Measurements from ENCODE around the gene AKR7A2. TPM values are rescaled to one million over a fixed set of nuclear protein-coding genes. Genes with fewer than 3 reads are reported as not detected.

AKR7A2 gene
- total RNA-seq, 2 experiments from 2014 or later = 42.9 to 43.4 TPM

- TF ChIP-seq CTCF (IDR thresholded peaks at IDR 0.05) = no peak
- H3K4me3 Mint-ChIP-seq = no peak overlapping the region
- ChIA-PET POLR2A (interaction anchor here (1.1 to 1.6 kb wide), 3 partner anchors 8 to 299 kb away, joined by 3 to 4 read pairs (median 3); no protein-coding TSS in a partner anchor), CTCF (interaction anchor here (0.9 to 3.1 kb wide), 2 partner anchors 135 to 399 kb away, joined by 3 to 9 read pairs; no protein-coding TSS in a partner anchor)
- H3K9me3 Mint-ChIP-seq = no peaks in the 10 kb centered on the region
- DNase-seq = no peak
- peaks cover 72% of the 10 kb centered on the region for H3K36me3 Mint-ChIP-seq (ENCODE audit: low read depth)
- intact Hi-C loops (cut with micrococcal nuclease) = no loop called here
- ATAC-seq = no peak
- peak overlapping the region; percentile 80 for H3K27ac Mint-ChIP-seq
- H3K27me3 Mint-ChIP-seq = no peaks in the 10 kb centered on the region
- H3K4me1 Mint-ChIP-seq (ENCODE audit: low read depth) = peaks cover 39% of the 10 kb centered on the region
Observed at GRCh38 chr1:19255288-19255687, 56.7 kb downstream of the AKR7A2 start.

DNA sequence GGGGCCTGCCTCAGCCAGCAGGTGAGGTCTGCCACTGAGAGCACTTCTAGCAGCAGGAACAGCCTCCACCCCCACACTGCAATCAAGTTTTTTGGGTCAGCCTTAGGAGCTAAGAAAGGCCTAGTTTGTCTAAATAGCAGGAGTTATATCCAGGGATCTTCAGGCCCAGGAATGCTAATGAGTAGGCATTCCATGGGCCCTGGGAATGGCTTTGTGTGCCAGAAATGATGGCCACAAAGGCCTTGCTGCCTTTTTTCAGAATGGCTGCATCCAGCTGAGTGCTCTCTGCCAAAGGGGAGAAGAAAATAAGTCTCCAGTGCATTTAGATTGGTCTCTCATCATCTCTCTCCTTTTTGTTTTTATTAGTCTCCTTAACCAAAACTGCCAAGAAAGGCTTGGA is 57.5 kb downstream of the AKR7A2 start:
- ATAC-seq (no peak), DNase-seq (no peak)
- no peak for TF ChIP-seq CTCF (IDR thresholded peaks at IDR 0.05)
- peaks cover 63% of the 10 kb centered on the region for H3K36me3 Mint-ChIP-seq (ENCODE audit: low read depth)
- H3K9me3 Mint-ChIP-seq = no peaks in the 10 kb centered on the region
- peak overlapping the region; percentile 94 for H3K27ac Mint-ChIP-seq
- ChIA-PET POLR2A (interaction anchor here (0.7 to 1.6 kb wide), 4 partner anchors 9 to 57 kb away, joined by 3 to 4 read pairs (median 4); no protein-coding TSS in a partner anchor), CTCF (interaction anchor here (1.1 kb wide), 1 partner anchor 13 kb away, joined by 4 read pairs; no protein-coding TSS in a partner anchor)
- intact Hi-C loops (cut with micrococcal nuclease) = no loop called here
- H3K4me3 Mint-ChIP-seq = no peak overlapping the region
- peaks cover 43% of the 10 kb centered on the region for H3K4me1 Mint-ChIP-seq (ENCODE audit: low read depth)
- no peaks in the 10 kb centered on the region for H3K27me3 Mint-ChIP-seq

Other genes with a start within 250 kb of the AKR7A2 start
- gene UBR4, start 101.9 kb downstream of the AKR7A2 start, total RNA-seq = 100 to 1,000 TPM; 133 TPM
- gene EMC1, start 60.6 kb downstream of the AKR7A2 start, total RNA-seq = 10 to 100 TPM; 38.3 to 39.5 TPM
- 10 to 100 TPM; 90.9 to 93.4 TPM for gene MRTO4, start 60.3 kb downstream of the AKR7A2 start, total RNA-seq
- under 1 TPM; 0.54 TPM for gene AKR7A3, start 23.4 kb downstream of the AKR7A2 start, total RNA-seq
- gene SLC66A1, start 182 bp upstream of the AKR7A2 start, total RNA-seq = 1 to 10 TPM; 3.6 TPM
- gene CAPZB, start 173.4 kb upstream of the AKR7A2 start, total RNA-seq = 100 to 1,000 TPM; 335 to 340 TPM

Measured in activated CD8-positive, alpha-beta T cell treated with anti-CD3 and anti-CD28 coated beads for 36 hours (primary cell).